Stimulated activated CD8-positive, alpha-beta memory T cell treated with anti-CD3 and anti-CD28 coated beads, Interleukin-7, amount 100 ng/mL, for 48 hours (primary cell): Measurements from ENCODE around the gene CACNA1C.

Experiments used
- DNase-seq, 2 donors: peaks; one replicate each; pipeline ENCODE4 v3.0.0-alpha.2; 2020; ENCODE audit warnings: low read depth in 1 of 2; ENCODE audit errors: extremely low read depth in 1 of 2

Gene CACNA1C

DNA sequence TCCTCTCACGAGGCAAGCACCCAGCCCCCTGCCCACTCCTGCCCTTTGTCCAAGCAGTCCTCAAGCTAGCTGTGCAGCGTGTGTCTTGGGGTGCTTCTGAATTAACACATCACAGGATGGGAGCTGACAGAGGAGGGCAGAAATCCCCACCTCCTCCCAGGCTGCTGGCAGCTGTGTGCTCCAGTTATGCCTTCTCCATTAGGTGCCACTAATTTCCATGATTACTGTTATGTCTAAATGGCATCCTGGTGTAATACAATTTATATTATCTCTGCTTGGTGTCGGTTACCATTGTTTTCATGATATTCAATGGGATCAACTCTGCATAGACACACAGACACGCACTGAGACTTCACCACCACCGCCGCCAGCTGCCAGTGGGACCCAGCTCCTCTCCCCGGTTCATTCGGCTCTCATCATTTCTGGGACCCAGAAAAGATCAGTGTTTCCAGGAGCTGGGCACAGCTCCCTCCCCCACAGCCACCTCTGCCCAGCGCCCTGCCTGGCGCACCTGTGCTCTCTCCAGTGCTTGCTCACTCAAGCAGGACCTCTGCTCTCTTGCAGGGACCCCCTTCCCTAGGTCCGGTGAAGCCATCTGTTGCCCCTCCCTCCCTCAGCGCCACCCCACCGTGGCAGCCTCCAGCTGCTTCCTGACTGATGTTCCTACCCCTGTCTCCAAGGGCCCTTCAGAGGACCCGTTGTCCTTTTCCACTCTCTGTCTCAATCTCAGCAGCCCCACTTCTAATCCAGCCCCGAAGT is 574.5 kb downstream of the CACNA1C start:
- no peak for DNase-seq

DNA sequence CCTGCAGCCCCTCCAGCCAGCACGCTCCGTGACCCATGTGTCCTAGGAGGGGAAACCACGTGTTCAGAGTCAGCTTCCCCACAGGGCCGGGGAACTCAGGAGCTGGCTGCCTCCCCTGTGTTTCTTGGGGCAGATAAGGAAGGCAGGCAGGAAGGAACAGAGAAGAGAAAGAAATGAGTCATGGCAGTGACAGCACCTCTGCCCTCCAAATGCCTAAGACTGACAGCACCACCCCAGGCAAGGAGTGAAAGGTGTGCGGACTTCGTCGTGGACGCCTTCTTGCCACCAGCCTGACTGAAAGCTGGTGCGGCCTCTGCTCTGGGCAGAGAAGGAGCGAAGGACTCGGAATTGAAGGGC is 575.0 kb downstream of the CACNA1C start:
- DNase-seq = no peak

DNA sequence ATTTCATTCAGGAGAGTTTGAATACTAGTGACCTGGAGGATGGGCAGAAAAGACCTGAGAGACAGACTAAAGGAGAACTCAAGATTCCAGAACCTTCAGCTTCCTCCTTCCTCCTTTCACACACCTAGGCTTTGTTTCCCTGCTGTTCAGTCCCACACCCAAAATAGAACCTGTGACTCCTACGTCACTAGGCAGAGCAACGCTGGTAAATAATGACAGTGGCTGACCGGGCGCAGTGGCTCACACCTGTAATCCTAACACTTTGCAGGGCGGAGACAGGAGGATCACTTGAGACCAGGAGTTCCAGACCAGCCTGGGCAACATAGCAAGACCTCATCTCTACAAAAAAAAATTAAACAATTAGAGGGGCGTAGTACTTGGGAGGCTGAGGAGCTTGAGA is 575.6 kb downstream of the CACNA1C start:
- DNase-seq = no peak

DNA sequence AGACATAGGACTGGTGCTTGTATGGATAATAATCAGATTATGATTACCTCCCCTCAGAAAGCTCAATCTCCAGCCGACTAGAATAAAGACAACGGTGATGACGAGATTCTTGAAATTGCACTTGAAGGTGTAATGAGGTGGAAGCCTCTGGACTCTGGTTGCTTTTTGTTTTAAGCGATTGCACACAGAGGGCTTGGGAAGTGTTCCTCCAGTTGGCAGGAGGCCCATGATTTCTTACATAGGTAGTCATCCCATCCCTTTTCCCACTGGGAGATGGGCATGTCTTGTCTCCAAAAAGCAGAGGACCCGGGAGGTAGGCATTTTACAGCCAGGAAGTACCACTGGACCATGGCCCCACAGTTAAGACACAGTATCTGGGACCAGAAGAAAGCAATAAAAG is 576.3 kb downstream of the CACNA1C start:
- DNase-seq = no peak

DNA sequence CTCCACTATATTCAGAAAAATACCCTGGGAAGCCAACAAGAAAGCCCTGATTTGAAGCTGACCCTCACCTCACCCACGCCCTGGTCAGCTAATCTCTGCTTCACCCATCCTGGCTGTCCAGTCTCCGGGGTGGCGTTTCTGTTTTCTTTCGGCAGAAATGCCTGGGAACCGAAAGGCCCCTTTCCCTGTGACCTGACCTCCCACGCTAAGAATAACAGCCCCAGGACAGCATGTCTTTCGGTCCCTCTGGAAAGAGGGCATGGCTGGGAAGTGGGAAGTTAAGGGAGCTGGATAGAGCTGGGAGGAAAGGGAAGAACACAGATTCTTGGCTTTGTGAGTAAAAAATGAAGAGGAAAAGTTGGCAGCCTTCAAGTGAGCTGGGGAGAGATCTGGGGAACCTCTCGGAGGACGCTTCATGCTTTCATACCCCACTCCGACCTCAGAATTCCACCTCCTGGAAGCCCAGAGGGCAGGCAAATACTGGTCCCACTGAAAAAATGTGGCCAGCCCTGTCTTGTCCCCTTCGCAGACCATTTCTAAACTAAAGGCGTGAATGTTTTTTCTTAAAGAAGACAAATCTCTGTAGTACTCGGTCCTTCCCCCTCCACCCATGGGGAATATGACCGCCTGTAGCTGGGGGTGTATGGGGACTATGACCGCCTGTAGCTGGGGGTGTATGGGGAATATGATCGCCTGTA is 579.0 kb downstream of the CACNA1C start:
- no peak for DNase-seq

DNA sequence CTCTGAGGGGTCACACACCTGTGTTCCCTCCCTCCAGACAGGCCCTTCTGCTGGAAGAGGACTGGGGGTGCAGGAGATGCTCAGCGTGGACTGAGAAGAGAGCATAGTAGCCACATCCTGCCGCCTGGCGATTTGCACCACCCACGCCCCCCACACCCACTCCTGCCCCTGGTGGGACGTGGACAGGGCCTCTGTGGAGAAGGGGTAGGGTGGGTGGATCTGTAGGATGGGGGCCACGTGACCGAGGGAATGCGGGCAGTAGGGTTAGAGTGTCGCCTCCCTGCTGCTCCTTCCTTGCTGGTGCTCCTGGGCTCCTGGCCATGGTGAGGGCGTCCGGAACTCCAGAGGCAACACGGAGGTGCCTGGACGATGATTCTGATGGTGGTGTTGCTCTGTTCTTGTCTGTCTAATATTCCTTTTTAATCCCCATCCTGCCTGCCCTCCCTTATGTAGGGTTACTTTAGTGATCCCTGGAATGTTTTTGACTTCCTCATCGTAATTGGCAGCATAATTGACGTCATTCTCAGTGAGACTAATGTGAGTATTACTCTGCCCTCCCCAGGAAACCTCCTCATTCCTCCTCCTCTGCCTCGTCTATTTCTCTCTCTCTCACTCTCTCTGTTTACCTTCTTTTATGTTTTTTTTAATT is 580.5 kb downstream of the CACNA1C start:
- no peak for DNase-seq

DNA sequence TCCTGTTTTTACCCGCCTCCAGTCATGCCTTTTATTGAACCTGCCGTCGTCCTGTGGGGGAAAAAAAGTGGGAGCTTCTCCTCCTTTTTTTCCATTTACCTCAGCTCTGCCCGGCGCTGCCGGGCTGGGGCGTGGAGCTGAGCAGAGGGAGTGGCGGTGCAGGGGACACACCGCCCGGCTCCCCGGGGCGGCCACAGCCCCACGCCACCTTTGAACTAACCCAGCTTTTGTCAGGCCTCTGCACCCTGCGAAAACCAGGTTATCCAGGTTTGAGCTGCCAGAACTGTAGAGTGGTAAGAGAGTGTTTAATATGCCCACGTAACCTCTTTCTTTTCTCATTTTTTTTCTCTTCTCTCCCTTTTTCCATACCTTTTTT is 581.0 kb downstream of the CACNA1C start:
- DNase-seq = no peak

DNA sequence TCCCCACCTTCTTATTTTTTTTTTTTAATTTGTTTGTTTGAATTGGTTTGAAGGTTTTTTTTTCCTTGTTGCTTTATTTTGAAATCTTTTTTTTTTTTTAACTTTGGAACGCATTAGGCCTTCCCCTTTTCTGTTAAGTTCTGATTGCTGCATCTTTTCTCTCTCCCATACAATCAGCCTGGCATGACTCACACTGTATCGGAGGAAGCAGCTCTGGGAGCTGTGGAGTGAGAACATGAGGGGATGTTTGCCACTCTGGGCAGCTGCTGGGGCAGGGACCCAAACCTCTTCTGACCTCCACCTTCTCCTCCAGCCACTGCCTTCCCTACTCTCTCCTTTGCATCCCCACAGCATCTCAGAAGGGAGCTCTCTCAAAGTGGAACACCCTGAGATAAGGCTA is 581.7 kb downstream of the CACNA1C start:
- DNase-seq = no peak

DNA sequence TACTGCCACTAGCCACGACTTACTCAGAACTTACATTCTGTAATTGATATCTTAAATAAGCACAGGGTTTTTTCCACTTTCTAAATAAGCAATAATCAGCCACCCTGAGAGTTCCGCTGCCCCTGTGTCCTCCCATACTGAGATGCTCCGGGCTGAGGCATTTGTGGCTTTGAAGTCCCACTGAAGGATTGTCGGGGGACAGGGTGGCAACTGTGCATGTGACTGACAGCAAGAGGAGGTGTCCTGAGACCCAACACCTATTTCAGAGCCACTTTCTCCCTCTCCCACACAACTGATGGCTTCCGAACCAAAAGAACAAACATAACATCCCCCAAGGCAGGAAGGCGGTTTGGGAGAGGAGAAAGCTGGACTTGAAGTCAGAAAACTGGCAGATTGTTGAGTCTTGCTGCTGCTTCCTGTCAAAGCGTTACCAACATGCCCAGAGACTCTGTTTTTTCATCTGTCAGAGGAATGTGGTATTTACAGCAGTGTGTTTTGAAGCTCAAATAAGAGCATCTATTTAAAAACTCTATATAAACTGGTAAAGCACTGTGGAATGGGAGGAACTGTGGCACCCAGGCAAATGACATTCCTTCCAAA is 584.1 kb downstream of the CACNA1C start:
- DNase-seq = no peak

DNA sequence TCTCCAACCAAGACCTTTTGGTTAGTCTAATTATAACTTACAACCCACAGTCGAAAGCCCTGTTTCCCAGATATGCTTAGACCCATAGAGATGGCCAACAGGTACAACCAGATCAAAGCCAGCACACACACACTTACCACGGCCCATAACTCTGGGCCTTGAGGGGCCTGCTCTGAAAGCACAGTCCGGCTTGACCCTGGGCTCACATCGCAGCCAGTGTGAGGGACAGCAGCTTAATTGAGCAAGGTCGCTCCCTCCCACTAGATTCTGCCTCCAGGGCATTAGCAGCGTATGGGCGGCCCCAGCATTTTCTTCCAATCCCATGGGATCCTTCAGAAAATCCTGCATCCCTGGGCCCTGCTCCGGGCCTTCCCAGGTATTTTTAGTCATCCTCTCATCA is 584.6 kb downstream of the CACNA1C start:
- no peak for DNase-seq

DNA sequence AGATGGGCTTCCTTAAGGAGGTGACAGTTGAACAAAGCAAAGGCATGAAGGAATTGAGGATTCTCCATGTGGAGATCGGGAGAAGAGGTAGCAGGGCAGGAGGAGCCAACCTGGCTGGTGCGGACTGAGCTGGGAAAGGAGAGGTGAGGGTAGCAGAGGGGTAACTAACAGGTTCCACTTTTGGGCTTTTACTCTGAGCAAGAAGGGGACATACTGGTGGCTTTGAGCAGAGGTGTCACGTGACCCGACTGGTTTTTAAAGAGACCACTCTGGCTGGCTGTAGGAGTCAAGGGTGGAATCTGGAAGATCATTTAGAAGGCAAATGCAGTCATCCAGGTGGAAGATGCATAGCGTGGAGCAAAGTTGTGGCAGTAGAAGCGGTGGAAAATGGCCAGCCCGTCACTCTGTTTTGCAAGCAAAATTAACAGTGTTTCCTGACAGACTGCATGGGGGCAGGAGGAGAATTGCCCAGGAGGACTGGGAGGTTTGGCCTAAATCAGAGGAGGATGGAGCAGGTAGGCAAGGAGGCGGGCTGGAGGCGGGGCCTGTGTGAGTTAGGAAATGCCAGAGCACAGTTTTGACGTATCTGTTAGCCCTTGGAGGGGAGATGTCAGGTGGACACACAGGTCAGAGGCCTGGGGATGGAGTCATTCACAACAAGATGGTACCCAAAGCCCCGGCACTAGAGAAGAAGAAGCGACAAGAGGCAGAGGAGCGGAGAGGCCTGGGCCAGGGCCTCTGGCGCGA is 585.7 kb downstream of the CACNA1C start:
- DNase-seq = no peak

DNA sequence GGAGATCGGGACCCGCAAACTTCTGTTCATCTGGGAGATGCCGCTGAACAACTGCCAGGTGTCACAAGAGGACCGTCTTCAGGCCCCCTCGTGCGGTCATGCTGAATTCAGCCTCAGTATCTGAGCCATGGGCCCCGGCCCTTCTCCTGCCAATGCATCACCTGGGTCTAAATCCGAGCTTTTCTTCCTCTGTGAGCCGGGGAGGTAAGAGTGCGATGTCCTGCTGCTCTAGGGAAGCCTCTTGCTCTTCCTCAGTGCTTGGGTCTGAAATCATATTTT is 586.2 kb downstream of the CACNA1C start:
- no peak for DNase-seq

DNA sequence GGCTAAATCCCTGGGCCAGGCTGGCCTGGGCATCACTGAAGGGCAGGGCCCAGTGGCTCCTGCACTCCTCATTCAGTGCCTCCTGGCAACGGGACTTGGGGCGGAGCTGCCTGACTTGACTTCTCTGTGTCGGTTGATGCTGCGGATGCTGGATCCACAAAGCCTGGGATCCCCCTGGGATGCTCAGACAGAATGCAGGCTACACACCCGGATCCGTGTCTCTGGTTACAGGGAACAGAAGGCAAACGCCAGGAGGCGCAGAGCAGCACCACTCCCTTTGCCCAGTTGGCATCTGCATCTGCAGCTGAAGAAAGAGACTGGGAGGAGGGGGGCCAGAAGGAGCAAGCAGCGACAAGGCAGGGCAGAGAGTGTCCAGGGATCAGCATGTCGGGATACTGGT is 587.5 kb downstream of the CACNA1C start:
- DNase-seq = no peak

DNA sequence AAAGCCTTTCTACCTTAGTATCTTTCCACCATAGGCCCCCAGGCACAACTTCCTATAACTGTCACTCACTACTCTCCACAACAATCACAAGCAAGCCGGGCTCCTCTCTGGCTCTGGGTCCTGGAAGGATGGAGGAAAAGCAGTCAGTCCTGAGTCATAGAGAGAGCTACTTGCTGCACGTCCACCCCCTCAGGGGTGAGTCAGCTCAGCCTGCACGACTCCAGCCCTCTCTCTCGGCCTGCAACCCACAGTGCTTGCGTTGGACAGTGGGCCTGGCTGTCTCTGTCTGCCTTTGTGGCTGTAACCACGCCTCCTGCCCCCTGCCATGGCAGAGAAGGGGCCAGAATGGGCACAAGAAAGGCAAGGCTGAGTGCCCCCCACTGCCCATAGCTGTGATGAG is 587.9 kb downstream of the CACNA1C start:
- peak in 1 of 2 donors; percentile 38 for DNase-seq

DNA sequence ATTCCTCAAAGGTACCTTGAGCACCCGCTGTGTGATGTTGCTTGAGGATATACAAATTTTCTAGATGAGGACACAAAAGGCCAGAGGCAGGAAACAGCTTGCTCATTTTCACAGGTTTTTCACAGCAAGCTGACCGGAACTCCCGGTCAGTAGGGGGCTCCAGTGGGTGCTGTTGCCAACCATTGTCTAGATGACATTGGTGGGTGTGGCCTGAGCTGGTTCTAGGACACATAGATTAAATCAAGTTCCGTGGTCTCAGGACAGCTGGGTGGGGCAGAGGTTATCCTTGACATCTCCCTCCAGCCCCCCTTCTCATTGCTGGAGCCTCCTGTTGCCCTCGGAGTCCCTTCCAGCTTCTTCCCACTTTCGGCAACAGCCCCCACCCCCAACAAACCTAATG is 588.4 kb downstream of the CACNA1C start:
- no peak for DNase-seq

DNA sequence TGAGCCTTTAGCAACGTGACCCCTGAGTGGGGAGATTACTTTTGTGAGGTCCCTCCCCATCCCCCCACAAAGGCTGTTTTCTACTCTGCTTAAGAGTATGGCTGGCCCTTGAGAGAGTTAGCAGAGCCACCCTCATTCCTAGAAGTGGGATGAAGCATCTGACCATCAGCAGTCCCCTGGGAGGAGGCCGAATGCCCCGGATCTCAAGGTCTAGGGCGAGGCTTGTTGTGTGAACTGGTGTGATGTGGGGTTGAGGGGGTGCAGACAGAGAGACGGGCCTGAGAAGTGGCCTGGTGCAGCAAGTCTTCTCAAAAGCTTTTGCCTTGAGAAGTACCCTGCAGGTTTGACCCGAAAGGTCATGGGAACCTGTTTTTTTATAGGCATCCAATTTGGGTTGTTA is 589.0 kb downstream of the CACNA1C start:
- DNase-seq = no peak

DNA sequence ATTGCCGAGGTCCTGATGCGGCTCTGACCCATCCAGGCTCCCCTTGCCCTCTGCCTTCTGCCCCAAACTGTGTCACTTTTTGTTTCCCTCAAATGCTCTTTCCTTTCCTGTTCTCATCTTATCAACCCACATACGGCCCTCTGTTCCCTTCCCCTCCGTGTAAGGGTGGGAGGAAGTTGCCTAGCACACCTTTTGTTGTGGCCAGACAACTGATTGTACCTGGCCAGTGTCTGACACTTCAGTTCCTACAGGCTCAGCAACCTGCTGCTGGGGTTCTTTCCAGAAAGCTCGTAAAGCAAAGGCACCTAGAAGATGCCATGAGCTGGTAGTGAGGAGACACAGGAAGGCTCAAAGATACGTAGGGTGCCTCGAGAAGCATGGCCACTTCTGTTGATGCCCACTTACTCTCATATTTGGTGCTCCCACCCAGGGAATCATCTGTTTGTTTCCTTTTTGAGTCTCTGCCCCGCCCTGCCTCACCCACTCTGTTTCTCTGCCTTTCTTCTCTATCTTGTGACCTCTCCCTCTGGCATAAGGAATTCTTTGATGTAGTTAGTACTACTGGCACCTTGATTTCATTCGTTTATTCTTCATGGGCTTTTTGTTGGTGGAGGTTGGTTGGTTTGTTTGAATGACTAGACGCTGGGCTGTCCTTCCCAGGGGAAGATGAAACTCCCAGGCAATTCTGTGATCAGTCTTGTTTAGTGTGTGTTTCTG is 589.5 kb downstream of the CACNA1C start:
- no peak for DNase-seq

DNA sequence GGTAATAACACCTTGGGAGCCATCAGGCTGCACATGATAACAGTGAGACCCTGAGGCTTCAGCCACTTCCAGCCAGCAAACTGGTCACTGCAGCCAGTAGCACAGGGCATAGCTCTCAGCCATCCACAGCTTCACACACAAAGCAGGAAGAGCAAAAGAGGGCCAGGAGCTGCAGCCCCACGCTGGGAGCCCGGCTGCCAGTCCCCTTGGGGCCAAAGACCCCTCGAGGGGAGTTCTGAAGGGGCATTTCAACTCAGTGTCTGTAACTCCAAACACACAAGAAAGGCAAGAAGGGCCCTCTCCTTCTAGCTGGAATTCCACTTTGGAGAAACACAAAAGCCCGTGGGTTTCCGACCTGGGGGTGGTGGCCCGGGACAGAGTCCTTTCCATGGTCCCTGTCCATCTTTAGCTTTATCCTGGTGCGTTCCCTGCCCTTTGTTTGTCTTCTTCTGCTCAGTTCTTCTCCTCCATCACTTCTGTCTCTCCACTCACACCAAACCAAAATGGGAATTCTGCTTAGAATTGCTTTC is 590.2 kb downstream of the CACNA1C start:
- no peak for DNase-seq

DNA sequence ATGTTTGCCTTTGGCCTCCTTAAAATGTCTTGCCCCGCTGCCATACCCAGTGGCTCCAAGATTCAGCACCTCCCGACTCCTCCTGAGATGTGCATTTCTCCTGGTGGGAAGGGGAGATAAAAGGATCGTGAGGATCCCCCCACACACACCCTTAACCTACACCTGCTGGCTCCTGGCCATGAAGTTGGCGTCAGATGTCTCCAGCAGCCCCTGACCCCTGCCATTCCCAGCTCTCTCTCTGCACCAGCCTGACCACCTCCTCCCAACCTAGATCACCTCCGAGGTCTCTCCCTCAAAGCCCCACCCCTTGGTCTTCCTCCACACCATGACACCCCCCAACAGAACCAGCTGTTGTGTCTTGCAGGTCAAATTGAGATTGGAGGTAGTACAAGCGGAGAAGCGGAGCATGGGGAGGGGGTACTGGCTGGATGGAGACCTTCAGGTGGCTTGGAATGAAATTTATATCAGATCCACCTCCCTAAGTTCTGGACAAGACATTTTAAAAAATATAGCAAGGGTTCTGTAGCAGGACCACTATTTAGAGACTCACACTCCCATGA is 590.9 kb downstream of the CACNA1C start:
- no peak for DNase-seq

DNA sequence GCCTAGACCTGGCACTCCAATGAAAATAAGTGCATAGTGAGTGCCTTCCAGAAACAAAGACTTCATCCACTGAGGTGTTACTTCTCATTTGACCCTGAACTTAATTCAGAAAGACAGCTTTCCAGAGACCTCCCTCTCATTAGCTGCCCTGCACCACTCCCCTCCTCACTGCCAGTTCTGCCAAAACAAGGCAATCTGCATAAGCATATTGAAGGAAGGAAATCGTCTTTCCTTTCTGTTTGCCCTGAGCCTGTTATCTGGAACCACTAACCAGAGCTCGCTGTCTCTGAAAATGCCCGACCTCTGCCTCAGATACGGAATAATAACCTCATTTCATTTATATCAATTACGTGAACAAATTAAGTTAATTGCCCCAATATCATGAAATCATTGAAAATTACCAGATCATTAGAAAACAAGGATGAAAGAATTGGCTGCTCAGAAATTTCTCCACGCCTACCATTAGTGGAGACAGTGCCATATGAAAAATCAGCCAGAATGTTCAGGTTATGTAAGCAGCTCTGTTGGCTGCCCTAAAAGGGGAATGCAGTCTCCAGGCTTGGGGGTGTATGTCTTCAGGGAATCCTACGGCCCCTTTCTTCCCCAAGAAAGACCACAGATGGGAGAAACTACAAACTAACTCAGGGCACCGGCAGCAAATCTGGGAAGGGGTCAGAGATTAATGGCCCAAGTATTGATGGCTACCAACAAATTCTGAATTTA is 592.1 kb downstream of the CACNA1C start:
- DNase-seq = no peak
